ENCODE data around the gene CRYAA. TPM values are rescaled to one million over a fixed set of nuclear protein-coding genes. Genes with fewer than 3 reads are reported as not detected.

The CRYAA gene
- total and polyA plus RNA-seq, 2 of the 8 experiments (the other 6 are each of a cell fraction or from before 2014, with no cell fraction given): not detected

DNA sequence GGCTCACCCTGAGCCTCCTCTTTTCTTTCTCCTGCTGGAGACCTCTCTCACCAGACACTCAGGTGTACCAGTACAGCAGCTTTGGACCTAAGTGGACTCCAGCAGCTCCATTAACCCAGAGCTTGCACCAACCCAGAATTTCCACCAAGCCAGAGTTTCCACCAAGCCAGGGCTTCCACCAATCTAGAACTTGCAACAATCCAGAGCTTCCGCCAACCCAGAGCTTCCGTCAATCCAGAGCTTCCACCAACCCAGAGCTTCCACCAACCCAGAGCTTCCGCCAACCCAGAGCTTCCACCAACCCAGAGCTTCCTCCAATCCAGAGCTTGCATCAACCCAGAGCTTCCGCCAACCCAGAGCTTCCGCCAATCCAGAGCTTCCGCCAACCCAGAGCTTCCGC lies 23.2 kb downstream of the CRYAA start:
- Histone ChIP-seq H3K79me2 (ENCODE audit: control insufficient read depth in 1 of 2, insufficient read depth in 2 of 2, low read length in 2 of 2) (no peaks in the 10 kb centered on the region), H3K9me3 (ENCODE audit: insufficient read depth in 2 of 2, low read depth in 1 of 2, low read length in 1 of 2) (no peaks in the 10 kb centered on the region), H3K36me3 (ENCODE audit: control insufficient read depth in 2 of 4, insufficient read depth in 4 of 4, low read length in 3 of 4) (no peaks in the 10 kb centered on the region), H3K4me3 (ENCODE audit: extremely low read depth in 1 of 4, insufficient read depth in 2 of 4, low read depth in 3 of 4, low read length in 4 of 4) (no peak overlapping the region), H3K23ac (ENCODE audit: insufficient read length) (no peak overlapping the region), H2BK12ac (ENCODE audit: low read depth, low read length) (no peak overlapping the region), H4K8ac (ENCODE audit: extremely low read depth, insufficient read depth, low read length) (no peak overlapping the region), H2BK120ac (replicated peaks; ENCODE audit: low read depth, low read length) (no peak overlapping the region), H4K5ac (ENCODE audit: insufficient read length, low read depth, low read length) (no peak overlapping the region), H3K4me2 (ENCODE audit: insufficient read depth in 1 of 2, low read depth in 2 of 2, low read length in 2 of 2) (no peak overlapping the region), H3K56ac (replicated peaks; ENCODE audit: insufficient read length, low read depth, low read length) (no peak overlapping the region), H2AK5ac (ENCODE audit: low read depth, low read length) (no peak overlapping the region), H3K4ac (replicated peaks; ENCODE audit: insufficient read length, low read depth, low read length) (no peak overlapping the region), H3K18ac (ENCODE audit: extremely low read depth, low read length) (no peak overlapping the region), H3K79me1 (ENCODE audit: low read depth, low read length) (no peaks in the 10 kb centered on the region), H4K91ac (replicated peaks; ENCODE audit: insufficient read length, low read length) (no peak overlapping the region), H2BK15ac (ENCODE audit: low read length) (no peak overlapping the region), H2BK20ac (ENCODE audit: low read length) (no peak overlapping the region), H3K4me1 (replicated peaks in 1 of 4; ENCODE audit: control insufficient read depth in 3 of 4, insufficient read depth in 4 of 4, low read length in 3 of 4) (peaks cover 0 to 5% (median 1%) of the 10 kb centered on the region in 4 experiments; a peak in 1 of 7 replicates), H3K23me2 (ENCODE audit: low read depth, low read length) (peaks cover 4% of the 10 kb centered on the region; the same call in 1 of the 2 replicates), H4K20me1 (replicated peaks in 1 of 2; ENCODE audit: control insufficient read depth in 1 of 2, insufficient read depth in 2 of 2, low read length in 2 of 2) (peaks cover 0 to 3% of the 10 kb centered on the region in 2 experiments), H3K14ac (ENCODE audit: insufficient read length) (no peak overlapping the region), H2BK5ac (ENCODE audit: low read depth, low read length) (no peak overlapping the region), H2AFZ (ENCODE audit: low read length) (no peak overlapping the region), H3K9ac (replicated peaks in 1 of 4; ENCODE audit: extremely low read depth in 1 of 4, low read depth in 3 of 4, low read length in 3 of 4) (no peak overlapping the region), H3K27me3 (replicated peaks in 1 of 4; ENCODE audit: control insufficient read depth in 3 of 4, extremely low read depth in 1 of 4, insufficient read depth in 3 of 4, low read length in 3 of 4) (no peaks in the 10 kb centered on the region), H3K27ac (ENCODE audit: low read depth, low read length) (no peak overlapping the region)
- FAIRE-seq: no peak
- WGBS, 2 experiments (ENCODE audit: extremely low coverage in 1 of 2, insufficient coverage in 1 of 2, insufficient read length in 1 of 2, insufficient replicate concordance in 2 of 2, low coverage in 1 of 2, low lambda C conversion rate in 2 of 2, missing lambda C conversion rate in 1 of 2): 92% methylated on average over 7 of the region's 7 CpGs; no CpG with 5 or more reads in 1 of the 2 experiments
- CTCF ChIA-PET (ENCODE audit: partially characterized antibody): interaction anchor here (0.6 to 2.1 kb wide), 9 partner anchors 11 to 172 kb away, joined by 3 to 9 read pairs (median 4); no protein-coding TSS in a partner anchor
- POLR2A ChIA-PET (ENCODE audit: partially characterized antibody): interaction anchor here (0.6 to 0.8 kb wide), 3 partner anchors 158 to 831 kb away, joined by 3 read pairs; no protein-coding TSS in a partner anchor
- DNase-seq (ENCODE audit: low read depth in 1 of 2, low spot score in 2 of 2): no peak
- TF ChIP-seq EZH2 (IDR thresholded peaks at IDR 0.05; ENCODE audit: low read depth, low read length, severe bottlenecking): no peak
- no peak for TF ChIP-seq SIN3A (conservative IDR thresholded peaks at IDR 0.05 in 1 of 2, IDR thresholded peaks at IDR 0.05 in 1 of 2; ENCODE audit: low read depth in 1 of 2, low read length in 2 of 2)
- TF ChIP-seq TAF1 (IDR thresholded peaks at IDR 0.05; ENCODE audit: low read depth, low read length): no peak
- TF ChIP-seq SP4 (IDR thresholded peaks at IDR 0.05; ENCODE audit: low read length): no peak
- TF ChIP-seq RNF2 (IDR thresholded peaks at IDR 0.05; ENCODE audit: borderline replicate concordance, low read depth, low read length, missing control alignments, poor library complexity, severe bottlenecking): no peak
- TF ChIP-seq KDM1A (IDR thresholded peaks at IDR 0.05; ENCODE audit: borderline replicate concordance, low read length): no peak
- TF ChIP-seq TAF7 (optimal IDR thresholded peaks at IDR 0.05; ENCODE audit: borderline replicate concordance, low read depth, low read length): no peak
- TF ChIP-seq HDAC6 (IDR thresholded peaks at IDR 0.05; ENCODE audit: low read depth, low read length): no peak
- TF ChIP-seq RXRA (IDR thresholded peaks at IDR 0.05; ENCODE audit: insufficient read depth, low read depth, low read length): no peak
- TF ChIP-seq CBX5 (IDR thresholded peaks at IDR 0.05; ENCODE audit: low read depth, low read length): no peak
- TF ChIP-seq NRF1 (IDR thresholded peaks at IDR 0.05; ENCODE audit: low read depth, low read length): no peak
- no peak for TF ChIP-seq RAD21 (IDR thresholded peaks at IDR 0.05 in 1 of 2, conservative IDR thresholded peaks at IDR 0.05 in 1 of 2; ENCODE audit: low read depth in 2 of 2, low read length in 2 of 2)
- no peak for TF ChIP-seq NANOG (IDR thresholded peaks at IDR 0.05; ENCODE audit: insufficient read depth, low read depth, low read length, poor library complexity, severe bottlenecking)
